ENCODE data around the gene FZD10. TPM values are rescaled to one million over a fixed set of nuclear protein-coding genes. Genes with fewer than 3 reads are reported as not detected.

FZD10 gene, protein sequence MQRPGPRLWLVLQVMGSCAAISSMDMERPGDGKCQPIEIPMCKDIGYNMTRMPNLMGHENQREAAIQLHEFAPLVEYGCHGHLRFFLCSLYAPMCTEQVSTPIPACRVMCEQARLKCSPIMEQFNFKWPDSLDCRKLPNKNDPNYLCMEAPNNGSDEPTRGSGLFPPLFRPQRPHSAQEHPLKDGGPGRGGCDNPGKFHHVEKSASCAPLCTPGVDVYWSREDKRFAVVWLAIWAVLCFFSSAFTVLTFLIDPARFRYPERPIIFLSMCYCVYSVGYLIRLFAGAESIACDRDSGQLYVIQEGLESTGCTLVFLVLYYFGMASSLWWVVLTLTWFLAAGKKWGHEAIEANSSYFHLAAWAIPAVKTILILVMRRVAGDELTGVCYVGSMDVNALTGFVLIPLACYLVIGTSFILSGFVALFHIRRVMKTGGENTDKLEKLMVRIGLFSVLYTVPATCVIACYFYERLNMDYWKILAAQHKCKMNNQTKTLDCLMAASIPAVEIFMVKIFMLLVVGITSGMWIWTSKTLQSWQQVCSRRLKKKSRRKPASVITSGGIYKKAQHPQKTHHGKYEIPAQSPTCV
- under 1 TPM; under 0.01 to 0.52 TPM for total RNA-seq

DNA sequence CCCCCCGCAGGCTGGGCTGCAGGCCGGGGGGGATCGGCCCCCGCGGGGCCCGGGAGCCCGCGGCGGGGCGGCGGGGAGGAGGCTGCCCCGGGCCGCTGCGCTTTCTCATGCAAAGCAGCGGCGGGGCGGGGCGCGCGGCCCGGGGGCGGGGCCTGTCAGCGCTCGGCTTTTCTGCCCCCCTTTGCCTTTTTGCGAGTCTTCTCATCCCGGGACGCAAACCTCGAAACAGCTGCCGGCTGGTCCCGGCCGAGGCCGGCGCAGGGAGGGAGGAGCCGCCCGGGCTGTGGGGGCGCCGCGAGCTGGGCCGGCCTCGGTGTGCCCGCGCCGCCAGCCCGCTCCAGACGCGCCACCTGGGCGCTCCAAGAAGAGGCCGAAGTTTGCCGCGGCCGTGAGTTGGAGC lies at the start of gene FZD10:
Gene FZD10, plus strand, starts transcription at position 198 of the 400 bp plus-strand sequence. CDS start 479 bp downstream, outside the sequence.
- TF ChIP-seq POLR2A (IDR thresholded peaks at IDR 0.05), result no peak
- TF ChIP-seq CTCF (IDR thresholded peaks at IDR 0.05), result no peak
- ATAC-seq (peak; percentile 69), DNase-seq (peak in 3 of 4 donors; percentile 25 to 56 (median 29))
- peaks cover 0 to 3% of the 10 kb centered on the region in 2 donors for H3K27me3 ChIP-seq
- H3K9me3 ChIP-seq, result no peaks in the 10 kb centered on the region
- intact Hi-C loops (cut with DNase I), result no loop called here
- H3K4me1 ChIP-seq, result peaks cover 14% of the 10 kb centered on the region
- 1% methylated on average over 20 of the region's 51 CpGs; no CpG with 5 or more reads in 1 of the 2 donors for WGBS, 2 donors
- H3K27ac ChIP-seq, result no peak within 1 kb of the TSS
- H3K36me3 ChIP-seq (replicated peaks in 1 of 2; ENCODE audit: insufficient read depth in 1 of 2, low read depth in 2 of 2), result no peaks in the 10 kb centered on the region
- no peak within 1 kb of the TSS for H3K4me3 ChIP-seq

DNA sequence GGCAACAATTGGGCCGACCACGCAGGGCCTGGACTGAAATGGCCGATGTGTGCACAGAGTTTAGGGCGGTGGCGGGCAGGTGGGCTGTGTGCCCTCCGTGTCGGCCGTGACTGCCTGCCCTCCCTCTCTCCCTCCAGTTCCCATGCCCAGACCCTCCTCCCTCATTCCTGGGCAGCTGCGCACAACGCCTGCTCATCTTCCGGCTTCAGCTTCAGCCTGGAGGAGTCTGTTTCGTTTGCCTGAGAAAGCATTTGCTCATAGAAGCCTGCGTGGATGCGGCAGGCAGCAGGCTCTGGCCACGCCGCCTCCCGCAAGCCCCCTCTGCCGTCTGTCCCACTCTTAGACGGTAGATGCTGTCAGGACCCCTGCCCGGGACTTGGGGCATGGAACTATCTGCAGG lies 47.3 kb upstream of the FZD10 start:
- Histone ChIP-seq H3K4me3 (no peak overlapping the region), H3K27ac (no peak overlapping the region), H3K36me3 (replicated peaks in 1 of 2; ENCODE audit: insufficient read depth in 1 of 2, low read depth in 2 of 2) (no peaks in the 10 kb centered on the region), H3K4me1 (no peaks in the 10 kb centered on the region), H3K9me3 (no peaks in the 10 kb centered on the region), H3K27me3 (no peaks in the 10 kb centered on the region)
- no peak for ATAC-seq
- 63 to 75% methylated on average over 15 to 20 of the region's 20 CpGs for WGBS, 2 donors
- no peak for DNase-seq
- TF ChIP-seq POLR2A (IDR thresholded peaks at IDR 0.05) (no peak), CTCF (IDR thresholded peaks at IDR 0.05) (no peak)
- intact Hi-C loops (cut with DNase I), result no loop called here

GRCh38 chr12:130115646-130116045 lies 46.6 kb upstream of the FZD10 start:
- no peaks in the 10 kb centered on the region for H3K36me3 ChIP-seq (replicated peaks in 1 of 2; ENCODE audit: insufficient read depth in 1 of 2, low read depth in 2 of 2)
- no peak overlapping the region for H3K27ac ChIP-seq
- intact Hi-C loops (cut with DNase I), result no loop called here
- H3K4me1 ChIP-seq, result no peaks in the 10 kb centered on the region
- no peak overlapping the region for H3K4me3 ChIP-seq
- ATAC-seq (no peak), DNase-seq (no peak)
- H3K9me3 ChIP-seq, result no peaks in the 10 kb centered on the region
- 73 to 79% methylated on average over 5 to 8 of the region's 8 CpGs for WGBS, 2 donors
- TF ChIP-seq POLR2A (IDR thresholded peaks at IDR 0.05) (no peak), CTCF (IDR thresholded peaks at IDR 0.05) (no peak)
- H3K27me3 ChIP-seq, result no peaks in the 10 kb centered on the region

GRCh38 chr12:130116791-130117190 lies 45.5 kb upstream of the FZD10 start:
- Histone ChIP-seq H3K36me3 (replicated peaks in 1 of 2; ENCODE audit: insufficient read depth in 1 of 2, low read depth in 2 of 2) (no peaks in the 10 kb centered on the region), H3K27ac (no peak overlapping the region), H3K4me1 (no peaks in the 10 kb centered on the region), H3K9me3 (no peaks in the 10 kb centered on the region), H3K4me3 (no peak overlapping the region), H3K27me3 (no peaks in the 10 kb centered on the region)
- TF ChIP-seq POLR2A (IDR thresholded peaks at IDR 0.05), result no peak
- no peak for TF ChIP-seq CTCF (IDR thresholded peaks at IDR 0.05)
- intact Hi-C loops (cut with DNase I), result no loop called here
- WGBS, 2 donors, result 45 to 53% methylated on average over 5 to 6 of the region's 6 CpGs
- ATAC-seq, result no peak
- DNase-seq, result no peak

Measured in body of pancreas (tissue), 4 donors.